H1 (cell line): ENCODE data around the gene MAP3K6.

Experiments
- CTCF ChIP-seq, 3 experiments: IDR thresholded peaks; 1 replicate in 2 of 3; 2 replicates in 1 of 3; pipeline versions ENCODE4 v1.5.1 to v1.6.1; 2011; ENCODE audit warnings: low read length in 3 of 3, mild to moderate bottlenecking in 3 of 3, inconsistent platforms in 2 of 3, low read depth in 1 of 3, moderate library complexity in 1 of 3; ENCODE audit not compliant: insufficient read depth in 1 of 3; ENCODE audit errors: control extremely low read depth in 1 of 3
- EZH2 ChIP-seq: fragments of 200-600 bp; sonication (generic); IDR thresholded peaks from 2 replicates; pipeline ENCODE4 v1.7.1; 2012; ENCODE audit warnings: low read depth, mild to moderate bottlenecking, moderate library complexity, low read length, inconsistent platforms; ENCODE audit not compliant: severe bottlenecking
- MAX ChIP-seq: IDR thresholded peaks from 2 replicates; pipeline ENCODE4 v1.6.1; 2012; ENCODE audit warnings: inconsistent platforms
- POLR2A ChIP-seq, 2 experiments: IDR thresholded peaks; 1 replicate in 1 of 2; 2 replicates in 1 of 2; pipeline ENCODE4 v1.6.1; 2011; ENCODE audit warnings: low read depth in 2 of 2, low read length in 2 of 2, mild to moderate bottlenecking in 2 of 2; ENCODE audit errors: control extremely low read depth in 1 of 2
- POLR2AphosphoS5 ChIP-seq: IDR thresholded peaks from 2 replicates; pipeline ENCODE4 v1.6.1; 2011; ENCODE audit warnings: low read depth, low read length
- RFX5 ChIP-seq: IDR thresholded peaks from 2 replicates; pipeline ENCODE4 v1.6.1; 2011; ENCODE audit warnings: low read depth, low read length, improper control_type of control experiment, borderline replicate concordance
- SIN3A ChIP-seq, 2 experiments: IDR thresholded peaks in 1 of 2; conservative IDR thresholded peaks in 1 of 2; 2 replicates each; pipeline ENCODE4 v1.6.1; 2011 to 2012; ENCODE audit warnings: low read length in 2 of 2, improper control_type of control experiment in 1 of 2, low read depth in 1 of 2, mild to moderate bottlenecking in 1 of 2
- TBP ChIP-seq: IDR thresholded peaks from 2 replicates; pipeline ENCODE4 v1.6.1; 2011; ENCODE audit warnings: low read depth, low read length, improper control_type of control experiment
- TCF12 ChIP-seq: IDR thresholded peaks from 2 replicates; pipeline ENCODE4 v1.6.1; 2011; ENCODE audit warnings: low read depth, mild to moderate bottlenecking, low read length
- USF2 ChIP-seq: IDR thresholded peaks from 2 replicates; pipeline ENCODE4 v1.6.1; 2011; ENCODE audit warnings: low read length, improper control_type of control experiment
- TF ChIP-seq, protein P1 (sequence below): IDR thresholded peaks from 2 replicates; pipeline ENCODE4 v1.6.1; 2011; ENCODE audit warnings: low read depth, mild to moderate bottlenecking, low read length; ENCODE audit not compliant: insufficient read depth
- TF ChIP-seq, protein P2 (sequence below): IDR thresholded peaks from 2 replicates; pipeline ENCODE4 v1.6.1; 2012; ENCODE audit warnings: low read length, inconsistent platforms

GRCh38 chr1:27351541-27352107, 15.1 kb downstream of the MAP3K6 start:
- TF ChIP-seq USF2 (no peak), RFX5 (no peak), CTCF (IDR thresholded peaks at IDR 0.05; ENCODE audit: control extremely low read depth in 1 of 3, insufficient read depth in 1 of 3, low read depth in 1 of 3, low read length in 3 of 3) (no peak), TBP (no peak), POLR2AphosphoS5 (no peak), EZH2 (no peak), MAX (no peak), TCF12 (no peak), SIN3A (conservative IDR thresholded peaks at IDR 0.05 in 1 of 2, IDR thresholded peaks at IDR 0.05 in 1 of 2; ENCODE audit: low read depth in 1 of 2, low read length in 2 of 2) (no peak), POLR2A (IDR thresholded peaks at IDR 0.05; ENCODE audit: control extremely low read depth in 1 of 2, low read depth in 2 of 2, low read length in 2 of 2) (no peak)
- TF ChIP-seq, protein P1, sequence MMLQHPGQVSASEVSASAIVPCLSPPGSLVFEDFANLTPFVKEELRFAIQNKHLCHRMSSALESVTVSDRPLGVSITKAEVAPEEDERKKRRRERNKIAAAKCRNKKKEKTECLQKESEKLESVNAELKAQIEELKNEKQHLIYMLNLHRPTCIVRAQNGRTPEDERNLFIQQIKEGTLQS, result no peak
- TF ChIP-seq, protein P2, sequence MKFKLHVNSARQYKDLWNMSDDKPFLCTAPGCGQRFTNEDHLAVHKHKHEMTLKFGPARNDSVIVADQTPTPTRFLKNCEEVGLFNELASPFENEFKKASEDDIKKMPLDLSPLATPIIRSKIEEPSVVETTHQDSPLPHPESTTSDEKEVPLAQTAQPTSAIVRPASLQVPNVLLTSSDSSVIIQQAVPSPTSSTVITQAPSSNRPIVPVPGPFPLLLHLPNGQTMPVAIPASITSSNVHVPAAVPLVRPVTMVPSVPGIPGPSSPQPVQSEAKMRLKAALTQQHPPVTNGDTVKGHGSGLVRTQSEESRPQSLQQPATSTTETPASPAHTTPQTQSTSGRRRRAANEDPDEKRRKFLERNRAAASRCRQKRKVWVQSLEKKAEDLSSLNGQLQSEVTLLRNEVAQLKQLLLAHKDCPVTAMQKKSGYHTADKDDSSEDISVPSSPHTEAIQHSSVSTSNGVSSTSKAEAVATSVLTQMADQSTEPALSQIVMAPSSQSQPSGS, result no peak
